OCI-M2 (cell line): ENCODE measurements around the gene FCRL4.
"Not testable (repeated sequence)": the region's sequence is repeated elsewhere in the genome, so short reads cannot be mapped to it uniquely, and the experiment has no call there.

Source experiments
- DNase-seq: peaks from one replicate; lab custom pipeline; 2025; ENCODE audit not compliant: unreplicated experiment; lab: John Stamatoyannopoulos, UW

Gene FCRL4

GRCh38 chr1:157551694-157552693 lies 45.9 kb downstream of the FCRL4 start, which contains the start of gene FCRL5:
Gene FCRL5 (minus strand): TSS chr1:157552515. CDS start chr1:157552362, 153 bp downstream.
- DNase-seq = no peak

GRCh38 chr1:157548081-157548480 lies 49.8 kb downstream of the FCRL4 start:
- DNase-seq = not testable (repeated sequence)

- DNase-seq = no peak
These were observed 55.2 kb downstream of the FCRL4 start for GRCh38 chr1:157542676-157543075.

- no peak for DNase-seq
These were observed 57.0 kb downstream of the FCRL4 start for GRCh38 chr1:157540852-157541251.

- DNase-seq = no peak
These were observed 57.6 kb downstream of the FCRL4 start for GRCh38 chr1:157540160-157540748.

- no peak for DNase-seq
These were observed 58.3 kb downstream of the FCRL4 start for GRCh38 chr1:157539568-157539967.

- DNase-seq = no peak
These were observed 65.3 kb downstream of the FCRL4 start for GRCh38 chr1:157532569-157532968.

- no peak for DNase-seq
These were observed 74.0 kb downstream of the FCRL4 start for GRCh38 chr1:157523774-157524493.
